H1 (cell line): ENCODE results near the gene ISOC2. TPM values are rescaled to one million over a fixed set of nuclear protein-coding genes. Genes with fewer than 3 reads are reported as not detected.
A peak's percentile ranks its signal among the peaks of the same experiment; 100 is the strongest.

Source experiments
- CTCF ChIA-PET: fragments of 300-600 bp; sonication (Branson Sonifier 250); formaldehyde crosslinking; loops from one replicate; lab custom pipeline; 2021; ENCODE audit not compliant: partially characterized antibody; lab: Charles Lee
- POLR2A ChIA-PET: fragments of 300-600 bp; sonication (Branson Sonifier 250); formaldehyde crosslinking; loops from one replicate; lab custom pipeline; 2021; ENCODE audit warnings: inconsistent platforms; ENCODE audit not compliant: partially characterized antibody; lab: Charles Lee
- DNase-seq, 2 experiments: peaks; one replicate each; pipeline versions ENCODE4 v3.0.0 to v3.0.0-alpha.2; 2010 to 2022; ENCODE audit warnings: low spot score in 2 of 2, low read depth in 1 of 2, mixed read lengths in 1 of 2
- FAIRE-seq: peaks from 2 replicates; lab custom pipeline; 2011; peaks lifted over from hg19 to GRCh38; lab: Jason Lieb, UNC
- H2AFZ ChIP-seq: 2 replicates; pipeline ENCODE4 v1.8.1; 2012; ENCODE audit warnings: low read length, inconsistent platforms
- H2AK5ac ChIP-seq: 2 replicates; pipeline ENCODE4 v1.6.1; 2013; ENCODE audit warnings: low read depth, low read length
- H2BK120ac ChIP-seq: replicated peaks from 2 replicates; pipeline ENCODE3; 2013; ENCODE audit warnings: low read depth, low read length, inconsistent platforms
- H2BK12ac ChIP-seq: 2 replicates; pipeline ENCODE4 v1.6.1; 2013; ENCODE audit warnings: low read depth, low read length
- H2BK15ac ChIP-seq: 2 replicates; pipeline ENCODE4 v1.6.1; 2013; ENCODE audit warnings: low read length
- H2BK20ac ChIP-seq: 2 replicates; pipeline ENCODE4 v1.6.1; 2013; ENCODE audit warnings: low read length
- H2BK5ac ChIP-seq: 2 replicates; pipeline ENCODE4 v1.6.1; 2013; ENCODE audit warnings: low read depth, low read length
- H3K14ac ChIP-seq: 2 replicates; pipeline ENCODE4 v1.6.1; 2013; ENCODE audit warnings: inconsistent platforms; ENCODE audit not compliant: insufficient read length
- H3K18ac ChIP-seq: 2 replicates; pipeline ENCODE4 v1.6.1; 2013; ENCODE audit warnings: low read length; ENCODE audit errors: extremely low read depth
- H3K23ac ChIP-seq: 2 replicates; pipeline ENCODE4 v1.6.1; 2013; ENCODE audit warnings: inconsistent platforms; ENCODE audit not compliant: insufficient read length
- H3K23me2 ChIP-seq: 2 replicates; pipeline ENCODE4 v1.6.1; 2013; ENCODE audit warnings: low read depth, low read length
- H3K27ac ChIP-seq: 2 replicates; pipeline ENCODE4 v1.6.1; 2011; ENCODE audit warnings: low read depth, low read length, inconsistent platforms
- H3K27me3 ChIP-seq, 4 experiments: replicated peaks in 1 of 4; 1 replicate in 1 of 4; 2 replicates in 3 of 4; pipeline versions ENCODE4 v1.6.1 to v1.8.1; 2011 to 2013; ENCODE audit warnings: low read length in 3 of 4, mild to moderate bottlenecking in 3 of 4, inconsistent platforms in 2 of 4, mixed read lengths in 2 of 4, moderate library complexity in 1 of 4; ENCODE audit not compliant: control insufficient read depth in 3 of 4, insufficient read depth in 3 of 4; ENCODE audit errors: extremely low read depth in 1 of 4
- H3K36me3 ChIP-seq, 4 experiments: 2 replicates each; pipeline versions ENCODE4 v1.6.1 to v1.8.1; 2011 to 2013; ENCODE audit warnings: mild to moderate bottlenecking in 4 of 4, low read length in 3 of 4, moderate library complexity in 2 of 4, control low read depth in 1 of 4, inconsistent platforms in 1 of 4; ENCODE audit not compliant: insufficient read depth in 4 of 4, control insufficient read depth in 2 of 4
- H3K4ac ChIP-seq: replicated peaks from 2 replicates; pipeline ENCODE3; 2013; ENCODE audit warnings: low read length, low read depth, mixed read lengths, inconsistent platforms; ENCODE audit not compliant: insufficient read length
- H3K4me1 ChIP-seq, 4 experiments: replicated peaks in 1 of 4; 1 replicate in 1 of 4; 2 replicates in 3 of 4; pipeline versions ENCODE4 v1.6.1 to v1.8.1; 2011 to 2013; ENCODE audit warnings: low read length in 3 of 4, inconsistent platforms in 2 of 4, mixed read lengths in 1 of 4; ENCODE audit not compliant: insufficient read depth in 4 of 4, control insufficient read depth in 3 of 4
- H3K4me2 ChIP-seq, 2 experiments: 2 replicates each; pipeline versions ENCODE4 v1.6.1 to v1.8.1; 2011 to 2013; ENCODE audit warnings: low read depth in 2 of 2, low read length in 2 of 2, control low read depth in 1 of 2, inconsistent platforms in 1 of 2, mild to moderate bottlenecking in 1 of 2; ENCODE audit not compliant: insufficient read depth in 1 of 2
- H3K4me3 ChIP-seq, 4 experiments: fragments of 200-600, 300-600 bp in 1 of 4; sonication (generic), shearing (Covaris generic), sonication (Bioruptor Twin) in 1 of 4; 2 replicates each; pipeline versions ENCODE4 v1.5.1 to v1.8.1; 2011 to 2016; ENCODE audit warnings: low read length in 4 of 4, low read depth in 3 of 4, control low read depth in 2 of 4, inconsistent platforms in 2 of 4, mild to moderate bottlenecking in 2 of 4, mixed read lengths in 1 of 4, moderate library complexity in 1 of 4; ENCODE audit not compliant: insufficient read depth in 2 of 4; ENCODE audit errors: extremely low read depth in 1 of 4
- H3K56ac ChIP-seq: replicated peaks from 2 replicates; pipeline ENCODE3; 2013; ENCODE audit warnings: low read depth, mild to moderate bottlenecking, mixed read lengths, low read length, inconsistent platforms; ENCODE audit not compliant: insufficient read length
- H3K79me1 ChIP-seq: 2 replicates; pipeline ENCODE4 v1.6.1; 2013; ENCODE audit warnings: low read depth, low read length, control low read depth
- H3K79me2 ChIP-seq, 2 experiments: 2 replicates each; pipeline versions ENCODE4 v1.6.1 to v1.8.1; 2012 to 2013; ENCODE audit warnings: low read length in 2 of 2, mild to moderate bottlenecking in 2 of 2, inconsistent platforms in 1 of 2; ENCODE audit not compliant: insufficient read depth in 2 of 2, control insufficient read depth in 1 of 2
- H3K9ac ChIP-seq, 4 experiments: replicated peaks in 1 of 4; 1 replicate in 1 of 4; 2 replicates in 3 of 4; pipeline versions ENCODE4 v1.6.1 to v1.8.1; 2011 to 2013; ENCODE audit warnings: low read depth in 3 of 4, low read length in 3 of 4, control low read depth in 2 of 4, mild to moderate bottlenecking in 2 of 4, moderate library complexity in 2 of 4, inconsistent platforms in 1 of 4; ENCODE audit errors: extremely low read depth in 1 of 4
- H3K9me3 ChIP-seq, 2 experiments: 2 replicates each; pipeline versions ENCODE4 v1.6.1 to v1.8.1; 2012 to 2013; ENCODE audit warnings: mild to moderate bottlenecking in 2 of 2, moderate library complexity in 2 of 2, control low read depth in 1 of 2, inconsistent platforms in 1 of 2, low read depth in 1 of 2, low read length in 1 of 2, mixed read lengths in 1 of 2; ENCODE audit not compliant: insufficient read depth in 2 of 2
- H4K20me1 ChIP-seq, 2 experiments: replicated peaks in 1 of 2; 2 replicates each; pipeline versions ENCODE3 to v1.8.1; 2011 to 2013; ENCODE audit warnings: inconsistent platforms in 2 of 2, low read length in 2 of 2, mild to moderate bottlenecking in 1 of 2; ENCODE audit not compliant: insufficient read depth in 2 of 2, control insufficient read depth in 1 of 2
- H4K5ac ChIP-seq: 2 replicates; pipeline ENCODE4 v1.6.1; 2013; ENCODE audit warnings: low read length, low read depth, mixed read lengths, inconsistent platforms; ENCODE audit not compliant: insufficient read length
- H4K8ac ChIP-seq: 2 replicates; pipeline ENCODE4 v1.8.0; 2013; ENCODE audit warnings: mild to moderate bottlenecking, moderate library complexity, low read length, inconsistent platforms; ENCODE audit not compliant: insufficient read depth; ENCODE audit errors: extremely low read depth
- H4K91ac ChIP-seq: replicated peaks from 2 replicates; pipeline ENCODE3; 2013; ENCODE audit warnings: low read length, mixed read lengths, inconsistent platforms; ENCODE audit not compliant: insufficient read length
- EGR1 ChIP-seq: IDR thresholded peaks from 2 replicates; pipeline ENCODE4 v1.6.1; 2011; ENCODE audit warnings: low read depth, low read length, borderline replicate concordance
- WGBS, 2 experiments: shearing (Covaris generic) in 1 of 2; methylation state at CpG; one replicate each; pipeline versions ENCODE4 v1.1.6 to v1.1.7; 2013 to 2015; ENCODE audit warnings: low lambda C conversion rate in 2 of 2, mixed read lengths in 2 of 2, inconsistent platforms in 1 of 2, low coverage in 1 of 2, missing lambda C conversion rate in 1 of 2; ENCODE audit not compliant: insufficient replicate concordance in 2 of 2, insufficient coverage in 1 of 2, insufficient read length in 1 of 2; ENCODE audit errors: extremely low coverage in 1 of 2, missing lambda C conversion rate in 1 of 2; 5-methylcytosine and 5-hydroxymethylcytosine counted together
- polyA plus RNA-seq, 7 experiments: library from polyadenylated mRNA; depleted of rRNA in 3 of 7; stranded (reverse) in 5 of 7; unstranded in 2 of 7; fragments of >200 nt in 5 of 7; fragments of 200-250 nt in 2 of 7; gene quantifications; 1 replicate in 5 of 7; 2 replicates in 1 of 7; 4 replicates in 1 of 7; pipeline versions ENCODE4 v1.2.1 to v1.2.3, GENCODE V29; 2011 to 2013; ENCODE audit warnings: missing spikeins in 2 of 7, mixed read lengths in 2 of 7
- total RNA-seq: library from RNA; stranded (reverse); fragmentation: NEBNext Ultra II Directional; extraction: Animal tissue kit (Norgen Biotek cat#: 25700); gene quantifications from 2 replicates; pipeline ENCODE4 v1.2.1, GENCODE V29; 2021

The ISOC2 gene
- total and polyA plus RNA-seq, 2 of the 8 experiments (the other 6 are each of a cell fraction or from before 2014, with no cell fraction given) = 96.9 to 152 TPM

DNA sequence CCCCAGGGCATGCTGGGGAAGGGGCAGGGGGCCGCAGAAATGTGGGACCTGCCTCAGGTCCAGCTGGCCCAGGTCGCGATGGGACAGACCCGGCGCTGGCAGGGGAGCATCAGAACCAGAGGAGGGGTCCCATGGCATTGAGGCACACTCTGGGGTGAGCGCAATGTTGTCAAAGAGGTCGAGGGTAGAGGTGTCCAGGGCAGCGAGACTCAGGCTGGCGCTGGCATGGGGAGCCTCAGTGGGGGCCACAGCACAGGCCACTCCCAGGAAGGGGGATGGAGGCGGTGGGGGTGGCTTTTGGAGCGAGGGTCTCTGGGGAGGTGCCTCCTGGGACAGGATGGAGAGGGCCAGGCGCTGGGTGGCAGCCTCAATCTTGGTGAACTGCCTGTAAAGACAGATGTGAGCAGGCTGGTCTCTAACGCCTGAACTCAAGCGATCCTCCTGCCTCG is 2.2 kb upstream of the ISOC2 start:
- no peak for DNase-seq
- peak overlapping the region; percentile 89 for H4K91ac ChIP-seq
- no peak overlapping the region for H4K5ac ChIP-seq
- ChIA-PET CTCF (interaction anchor here (1.0 to 1.4 kb wide), 5 partner anchors 10 to 170 kb away, joined by 3 to 6 read pairs (median 4); no protein-coding TSS in a partner anchor), POLR2A (interaction anchor here (0.9 to 2.9 kb wide), 3 partner anchors 13 to 21 kb away, joined by 3 to 8 read pairs (median 4); partner anchors contain the start of genes NAT14 and ZNF628)
- FAIRE-seq = no peak
- H2BK15ac ChIP-seq = peak overlapping the region; percentile 72
- H2BK20ac ChIP-seq = peak overlapping the region; percentile 67; the same call in 1 of the 2 replicates
- H3K9me3 ChIP-seq = no peaks in the 10 kb centered on the region
- no peak overlapping the region for H3K14ac ChIP-seq
- H3K4ac ChIP-seq = peak overlapping the region; percentile 46
- H2BK12ac ChIP-seq = peak overlapping the region; percentile 94; the same call in 1 of the 2 replicates
- no peak overlapping the region for H3K23ac ChIP-seq
- no peak overlapping the region; the same call in none of the 2 replicates for H3K18ac ChIP-seq
- H3K9ac ChIP-seq = no peak overlapping the region
- no peak overlapping the region for H3K27ac ChIP-seq
- peaks cover 3 to 26% (median 17%) of the 10 kb centered on the region in 4 experiments for H3K4me1 ChIP-seq
- WGBS, 2 experiments = 82% methylated on average over 12 of the region's 15 CpGs; no CpG with 5 or more reads in 1 of the 2 experiments
- 0 out of 4 replicates have a peak overlapping the region, but pooled peaks of 1 of the 2 experiments have one; percentile 26 for H3K4me2 ChIP-seq
- H3K4me3 ChIP-seq = no peak overlapping the region
- no peak overlapping the region for H2AFZ ChIP-seq
- H3K36me3 ChIP-seq = no peaks in the 10 kb centered on the region
- peaks cover 8% of the 10 kb centered on the region for H3K79me1 ChIP-seq
- H3K56ac ChIP-seq = no peak overlapping the region
- H2AK5ac ChIP-seq = peak overlapping the region; percentile 17; the same call in 1 of the 2 replicates
- no peaks in the 10 kb centered on the region for H4K20me1 ChIP-seq
- H2BK120ac ChIP-seq = no peak overlapping the region
- H3K27me3 ChIP-seq = no peaks in the 10 kb centered on the region; a peak in 1 of 7 replicates
- 0 out of 2 replicates have a peak overlapping the region, but pooled peaks have one; percentile 24 for H2BK5ac ChIP-seq
- H3K23me2 ChIP-seq = peaks cover 1% of the 10 kb centered on the region; the same call in 1 of the 2 replicates
- no peak overlapping the region for H4K8ac ChIP-seq
- no peak for TF ChIP-seq EGR1
- peaks cover 0 to 13% of the 10 kb centered on the region in 2 experiments; a peak in 2 of 4 replicates for H3K79me2 ChIP-seq
